HG02588 (cell line): ENCODE measurements around the gene SATB2.
A peak's percentile ranks its signal among the peaks of the same experiment; 100 is the strongest.

Experiments used
- ATAC-seq: cut with Tn5 transposase; IDR thresholded peaks from one replicate; pipeline ENCODE4 v1.9.1; 2021; ENCODE audit warnings: mild to moderate bottlenecking, moderate library complexity; ENCODE audit not compliant: unreplicated experiment

The SATB2 gene

GRCh38 chr2:199457147-199458008 is at the start of gene SATB2:
SATB2 (minus strand) TSS chr2:199457939; CDS start chr2:199456037, 1,902 bp downstream.
- no peak for ATAC-seq

DNA sequence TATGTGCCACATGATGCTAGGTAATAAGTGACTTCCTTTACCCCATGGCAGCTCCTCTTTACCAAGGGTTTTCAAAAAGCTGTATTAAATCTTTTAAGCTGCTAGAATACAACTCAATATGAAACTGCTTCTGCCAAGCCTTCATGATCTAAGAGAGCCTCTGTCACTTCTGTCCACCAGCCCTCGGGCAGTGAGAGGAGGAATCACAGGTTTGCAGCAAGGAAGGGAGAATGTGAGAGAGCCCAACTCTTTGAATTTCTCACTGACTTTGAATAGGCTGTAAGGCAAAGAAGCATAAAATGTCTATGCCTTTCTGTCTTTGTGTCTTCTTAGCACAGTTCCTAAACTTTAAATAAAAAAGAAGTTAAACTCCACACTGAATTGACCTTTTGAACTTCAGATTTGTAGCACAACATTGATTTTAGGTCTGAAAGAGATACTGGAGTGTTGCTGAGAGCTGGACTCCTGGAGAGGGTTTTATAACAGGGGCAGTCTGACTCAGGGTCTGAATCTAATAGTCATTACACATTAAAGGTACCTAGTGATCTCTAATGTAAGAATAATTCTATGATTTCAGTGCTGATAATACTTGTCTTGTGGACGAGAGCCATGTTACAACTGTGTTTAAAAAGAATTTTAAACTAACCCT is 48.1 kb upstream of the SATB2 start:
- ATAC-seq, result no peak

- no peak for ATAC-seq
Observed at GRCh38 chr2:199503148-199503547, 45.4 kb upstream of the SATB2 start.

DNA sequence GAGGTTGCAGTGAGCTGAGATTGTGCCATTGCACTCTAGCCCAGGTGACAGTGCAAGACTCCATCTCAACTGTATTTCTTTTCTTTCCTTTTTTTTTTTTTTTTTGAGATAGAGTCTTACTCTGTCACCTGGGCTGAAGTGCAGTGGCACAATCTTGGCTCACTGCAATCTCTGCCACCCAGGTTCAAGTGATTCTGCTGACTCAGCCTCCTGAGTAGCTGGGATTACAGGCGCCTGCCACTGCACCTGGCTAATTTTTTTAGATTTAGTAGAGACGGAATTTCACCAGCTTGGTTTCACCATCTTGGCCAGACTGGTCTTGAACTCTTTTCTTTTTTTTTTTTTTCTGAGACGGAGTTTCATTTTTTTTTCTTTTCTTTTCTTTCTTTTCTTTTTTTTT is 41.3 kb upstream of the SATB2 start:
- ATAC-seq, result no peak

DNA sequence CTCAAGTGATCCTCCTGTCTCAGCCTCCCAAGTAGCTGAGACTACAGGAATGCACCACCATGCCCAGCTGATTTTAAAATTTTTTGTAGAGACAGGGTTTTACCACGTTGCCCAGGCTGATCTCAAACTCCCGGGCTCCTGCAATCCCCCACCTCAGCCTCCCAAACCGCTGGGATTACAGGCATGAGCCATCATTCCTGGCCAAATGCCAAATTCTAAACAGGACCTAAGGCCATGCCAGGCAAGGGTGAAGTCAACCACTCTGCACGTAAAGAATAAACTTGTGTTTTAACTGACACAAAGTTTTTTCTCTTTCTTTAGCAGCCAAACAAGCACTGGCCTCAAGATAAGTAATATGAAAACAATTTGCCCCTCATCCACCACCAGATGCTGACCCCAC is 37.4 kb upstream of the SATB2 start:
- no peak for ATAC-seq

DNA sequence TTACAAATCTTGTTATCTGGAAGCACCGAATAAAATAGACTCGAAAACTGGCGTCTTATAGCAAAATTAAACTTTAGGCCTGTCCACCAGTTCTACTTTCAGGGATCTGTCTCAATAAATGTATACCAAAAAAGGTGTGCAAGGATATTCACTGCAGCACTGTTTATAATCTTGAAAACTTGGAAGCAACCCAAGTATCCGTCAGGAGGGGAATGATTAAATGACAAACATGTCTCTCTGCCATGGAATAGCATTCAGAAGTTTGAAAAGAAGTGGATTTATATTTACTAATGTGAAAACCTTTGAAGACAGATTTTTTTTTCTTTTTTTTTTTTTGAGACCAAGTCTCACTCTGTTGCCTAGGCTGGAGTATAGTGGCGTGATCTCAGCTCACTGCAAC is 32.3 kb upstream of the SATB2 start:
- no peak for ATAC-seq

DNA sequence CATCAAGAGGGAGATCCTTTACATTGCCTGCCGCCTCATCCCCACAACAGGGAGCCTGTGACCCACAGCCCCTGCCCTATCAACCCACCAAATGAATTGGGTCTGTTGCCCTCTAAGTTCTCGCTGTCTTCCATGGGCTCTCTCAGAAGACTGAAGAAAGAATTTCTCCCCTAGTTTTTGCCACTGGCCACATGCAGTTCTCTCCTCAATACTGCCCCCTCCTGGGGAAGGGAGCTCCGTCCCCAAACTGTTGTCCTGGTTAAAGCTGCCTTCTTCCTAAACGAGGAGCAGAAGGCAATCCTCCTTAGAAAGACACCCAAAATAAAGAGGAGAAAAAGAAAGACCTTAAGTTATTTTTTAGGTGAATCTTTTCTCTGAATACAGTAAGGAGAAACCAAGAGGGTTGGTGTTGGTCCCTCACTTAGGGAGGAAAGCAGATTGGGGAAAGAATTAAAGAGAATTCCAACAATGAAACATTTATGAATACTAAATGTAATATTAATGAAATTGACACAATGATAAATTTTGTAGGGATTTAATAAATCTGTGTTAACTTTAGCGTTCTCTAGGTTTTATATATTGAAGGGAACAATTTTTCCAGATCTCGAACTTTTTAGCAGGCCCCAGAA is 31.1 kb upstream of the SATB2 start:
- peak; percentile 61 for ATAC-seq

DNA sequence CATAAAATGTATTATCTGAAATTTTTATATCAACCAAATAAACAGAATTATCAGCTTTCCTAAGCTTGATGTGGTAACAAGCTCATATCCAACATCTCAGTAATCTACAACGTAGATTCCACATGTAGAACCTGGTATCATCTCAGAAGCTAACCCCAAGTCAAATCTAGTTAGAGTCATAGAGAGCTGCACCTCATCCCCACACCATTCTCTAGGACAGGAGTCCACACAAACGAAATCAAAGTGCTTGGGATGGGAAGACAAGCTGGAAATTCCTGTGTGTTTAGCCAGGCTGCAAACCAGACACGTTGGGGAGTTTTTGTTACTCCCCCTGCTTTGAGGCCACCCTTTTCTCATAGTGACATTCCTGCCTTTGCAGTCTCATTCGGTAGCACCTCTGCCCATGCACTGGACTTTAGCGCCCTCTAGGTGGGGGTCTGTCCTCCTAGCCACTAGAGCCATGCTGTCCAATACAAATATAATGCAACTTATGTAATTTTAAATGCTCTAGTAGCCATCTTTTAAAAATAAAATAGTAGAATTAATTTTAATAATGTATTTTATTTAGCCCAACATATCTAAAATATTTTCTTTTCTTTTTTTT is 28.1 kb upstream of the SATB2 start:
- ATAC-seq, result no peak

- no peak for ATAC-seq
Observed at GRCh38 chr2:199484927-199485326, 27.2 kb upstream of the SATB2 start.

DNA sequence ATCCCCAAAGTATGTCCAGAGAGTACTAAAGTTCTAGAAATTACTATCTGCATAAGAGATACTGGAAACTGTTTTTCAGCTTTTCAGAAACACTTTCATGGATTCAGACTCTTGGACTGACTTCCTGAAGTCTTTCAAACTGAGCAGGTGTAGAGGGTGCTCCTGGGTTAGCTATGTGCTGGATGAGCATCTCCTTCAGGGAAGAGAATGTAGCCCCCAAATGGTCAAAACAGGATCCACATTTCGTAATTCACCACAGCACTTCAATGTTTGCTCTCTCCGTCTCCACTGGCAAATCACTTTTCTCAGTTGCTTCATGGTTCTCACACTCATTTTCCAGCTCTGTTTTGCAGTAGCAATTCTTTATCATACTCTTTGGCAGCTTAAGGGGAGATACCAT is 23.2 kb upstream of the SATB2 start:
- ATAC-seq, result no peak

DNA sequence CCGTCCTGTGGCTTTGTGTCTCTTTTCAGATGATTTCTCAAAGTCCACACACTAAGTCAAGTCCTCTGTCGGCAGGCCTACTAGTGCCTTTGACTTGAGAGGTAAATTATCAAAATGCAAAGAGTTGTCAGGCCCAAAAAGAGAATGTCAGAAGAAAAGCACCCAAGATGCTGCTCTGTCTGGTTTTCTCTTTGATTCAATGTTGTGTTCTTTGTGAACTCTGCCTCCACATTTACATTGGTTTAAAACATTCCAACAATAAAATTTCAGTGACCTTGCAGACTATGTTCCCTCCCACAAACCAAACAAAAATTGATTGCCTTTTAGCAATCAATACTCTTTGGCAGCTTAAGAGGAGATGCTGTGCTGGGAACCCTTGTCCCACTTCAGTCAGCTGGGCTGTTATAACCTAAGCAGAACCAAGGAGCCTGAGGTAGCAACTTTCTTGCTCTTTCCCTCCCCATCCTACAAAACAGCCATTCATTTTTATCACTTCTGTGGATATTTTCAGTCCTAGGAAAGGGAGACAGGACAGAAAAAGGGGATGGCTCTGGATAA is 19.6 kb upstream of the SATB2 start:
- no peak for ATAC-seq

DNA sequence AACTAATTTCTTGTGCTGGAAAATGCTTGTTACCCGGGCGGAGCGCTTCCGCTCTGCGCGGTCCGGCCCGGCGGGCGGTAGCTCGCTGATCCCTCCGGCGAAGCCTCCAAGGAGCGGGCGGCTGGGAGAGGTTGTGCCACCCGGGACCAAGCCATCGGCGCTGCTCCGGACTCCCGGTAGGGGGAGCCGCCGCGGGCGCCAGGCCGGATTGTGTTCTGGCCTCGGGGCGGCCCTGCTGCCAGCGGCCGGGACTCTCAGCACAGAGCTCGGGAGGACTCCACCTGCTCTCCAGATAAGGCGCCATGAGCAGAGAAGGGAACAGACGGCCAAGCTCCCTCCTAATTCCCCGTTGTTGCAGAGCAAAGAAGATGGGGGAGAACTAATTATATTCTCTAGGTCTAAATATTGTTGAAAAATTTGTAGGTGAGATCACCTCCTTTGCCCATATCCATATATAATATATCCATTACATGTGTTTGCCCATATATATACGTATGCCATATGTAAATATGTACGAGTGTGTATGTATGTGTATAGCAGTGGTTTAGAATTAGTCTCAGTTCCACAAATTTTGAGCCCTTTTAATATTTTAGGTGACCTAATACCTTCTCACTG is 13.8 kb upstream of the SATB2 start:
- peak; percentile 86 for ATAC-seq

GRCh38 chr2:199470672-199471442 is 13.1 kb upstream of the SATB2 start:
- no peak for ATAC-seq

DNA sequence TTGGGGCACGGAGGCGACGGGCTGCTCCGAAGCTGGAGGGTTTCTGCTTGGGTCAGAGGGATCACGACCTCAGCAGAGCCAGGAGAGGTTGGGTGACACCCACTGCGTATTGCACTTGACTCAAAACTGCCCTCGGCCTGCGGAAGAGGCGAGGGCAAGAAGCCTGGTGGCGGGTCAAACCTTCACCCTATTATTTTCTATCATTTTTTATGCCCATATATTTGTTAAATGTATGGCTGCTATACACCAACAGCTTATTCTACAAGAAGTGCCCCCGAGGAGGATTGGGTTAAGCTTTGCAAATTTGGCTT is 12.6 kb upstream of the SATB2 start:
- ATAC-seq, result no peak

- no peak for ATAC-seq
Observed at GRCh38 chr2:199469514-199470360, 12.0 kb upstream of the SATB2 start.

GRCh38 chr2:199468561-199469513 is 11.1 kb upstream of the SATB2 start:
- ATAC-seq, result no peak

- no peak for ATAC-seq
Observed at GRCh38 chr2:199467066-199467822, 9.5 kb upstream of the SATB2 start.
